ENCODE results near the gene VCAN. TPM values are rescaled to one million over a fixed set of nuclear protein-coding genes. Genes with fewer than 3 reads are reported as not detected.

VCAN gene
- total and polyA plus RNA-seq, 4 donors, result 0.97 to 15.6 (median 4.8) TPM

DNA sequence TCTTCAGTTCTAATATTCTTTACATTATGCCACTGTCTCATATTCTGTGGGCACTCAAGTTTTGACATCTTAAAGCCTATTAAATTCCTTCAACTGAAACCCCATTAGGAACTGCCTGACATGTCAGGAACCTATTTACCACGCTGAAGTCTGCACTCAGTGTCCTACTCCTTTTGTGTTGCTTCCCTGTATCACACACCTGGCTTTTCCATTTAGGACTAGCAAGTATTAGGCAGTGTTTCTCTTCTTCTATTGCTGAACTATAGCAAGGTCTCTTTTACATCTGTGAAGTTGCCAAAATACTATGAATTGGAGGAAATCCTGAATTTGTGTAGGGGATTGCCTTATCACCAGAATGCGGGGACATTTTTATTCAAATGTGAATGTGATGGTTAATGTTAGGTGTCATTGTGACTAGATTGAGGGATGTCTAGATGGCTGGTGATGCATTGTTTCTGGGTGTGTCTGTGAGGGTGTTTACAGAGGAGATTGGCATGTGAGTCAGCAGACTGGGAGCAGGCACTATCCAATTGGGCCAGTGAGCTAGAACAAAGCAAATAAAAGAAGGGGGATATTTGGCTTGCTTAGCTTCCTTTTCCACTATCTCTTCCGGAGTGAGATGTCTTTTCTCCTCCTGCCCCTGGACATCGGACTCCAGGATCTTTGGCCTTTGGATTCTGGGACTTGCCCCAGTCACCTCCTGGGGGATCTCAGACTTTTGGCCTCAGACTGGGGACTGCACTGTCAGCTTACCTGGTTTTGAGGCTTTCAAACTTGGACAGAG lies 21.2 kb upstream of the VCAN start:
- Histone ChIP-seq H3K9ac (ENCODE audit: low read depth in 1 of 2, low read length in 2 of 2) (no peak overlapping the region), H3K27me3 (ENCODE audit: control insufficient read depth in 4 of 4, insufficient read depth in 4 of 4, low read length in 3 of 4) (peaks cover 0 to 2% (median 0%) of the 10 kb centered on the region in 4 donors), H3K36me3 (ENCODE audit: control insufficient read depth in 4 of 4, insufficient read depth in 3 of 4, low read depth in 1 of 4, low read length in 3 of 4) (no peaks in the 10 kb centered on the region), H3K4me1 (ENCODE audit: control insufficient read depth in 4 of 4, insufficient read depth in 4 of 4, low read length in 3 of 4) (no peaks in the 10 kb centered on the region), H3K9me3 (ENCODE audit: control insufficient read depth in 4 of 4, low read length in 3 of 4) (no peaks in the 10 kb centered on the region), H3K27ac (ENCODE audit: low read depth in 1 of 2, low read length in 2 of 2) (no peak overlapping the region), H3K4me3 (ENCODE audit: low read depth in 1 of 3, low read length in 3 of 3) (no peak overlapping the region)
- 56% methylated on average over 4 of the region's 4 CpGs for WGBS
- TF ChIP-seq, protein P1, sequence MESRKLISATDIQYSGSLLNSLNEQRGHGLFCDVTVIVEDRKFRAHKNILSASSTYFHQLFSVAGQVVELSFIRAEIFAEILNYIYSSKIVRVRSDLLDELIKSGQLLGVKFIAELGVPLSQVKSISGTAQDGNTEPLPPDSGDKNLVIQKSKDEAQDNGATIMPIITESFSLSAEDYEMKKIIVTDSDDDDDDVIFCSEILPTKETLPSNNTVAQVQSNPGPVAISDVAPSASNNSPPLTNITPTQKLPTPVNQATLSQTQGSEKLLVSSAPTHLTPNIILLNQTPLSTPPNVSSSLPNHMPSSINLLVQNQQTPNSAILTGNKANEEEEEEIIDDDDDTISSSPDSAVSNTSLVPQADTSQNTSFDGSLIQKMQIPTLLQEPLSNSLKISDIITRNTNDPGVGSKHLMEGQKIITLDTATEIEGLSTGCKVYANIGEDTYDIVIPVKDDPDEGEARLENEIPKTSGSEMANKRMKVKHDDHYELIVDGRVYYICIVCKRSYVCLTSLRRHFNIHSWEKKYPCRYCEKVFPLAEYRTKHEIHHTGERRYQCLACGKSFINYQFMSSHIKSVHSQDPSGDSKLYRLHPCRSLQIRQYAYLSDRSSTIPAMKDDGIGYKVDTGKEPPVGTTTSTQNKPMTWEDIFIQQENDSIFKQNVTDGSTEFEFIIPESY (IDR thresholded peaks at IDR 0.05), result no peak
- TF ChIP-seq JUND (IDR thresholded peaks at IDR 0.05) (no peak), SP1 (IDR thresholded peaks at IDR 0.05) (no peak), FOXA2 (IDR thresholded peaks at IDR 0.05) (no peak), YY1 (IDR thresholded peaks at IDR 0.05) (no peak), HNF4G (IDR thresholded peaks at IDR 0.05) (no peak), HNF4A (conservative IDR thresholded peaks at IDR 0.05) (no peak), FOXA1 (IDR thresholded peaks at IDR 0.05) (no peak), GABPA (IDR thresholded peaks at IDR 0.05 in 1 of 2, conservative IDR thresholded peaks at IDR 0.05 in 1 of 2) (no peak)
- TF ChIP-seq, protein P2, sequence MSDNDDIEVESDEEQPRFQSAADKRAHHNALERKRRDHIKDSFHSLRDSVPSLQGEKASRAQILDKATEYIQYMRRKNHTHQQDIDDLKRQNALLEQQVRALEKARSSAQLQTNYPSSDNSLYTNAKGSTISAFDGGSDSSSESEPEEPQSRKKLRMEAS (IDR thresholded peaks at IDR 0.05), result no peak
- TF ChIP-seq, protein P3, sequence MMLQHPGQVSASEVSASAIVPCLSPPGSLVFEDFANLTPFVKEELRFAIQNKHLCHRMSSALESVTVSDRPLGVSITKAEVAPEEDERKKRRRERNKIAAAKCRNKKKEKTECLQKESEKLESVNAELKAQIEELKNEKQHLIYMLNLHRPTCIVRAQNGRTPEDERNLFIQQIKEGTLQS (IDR thresholded peaks at IDR 0.05), result no peak
- no peak for DNase-seq (ENCODE audit: low spot score)

DNA sequence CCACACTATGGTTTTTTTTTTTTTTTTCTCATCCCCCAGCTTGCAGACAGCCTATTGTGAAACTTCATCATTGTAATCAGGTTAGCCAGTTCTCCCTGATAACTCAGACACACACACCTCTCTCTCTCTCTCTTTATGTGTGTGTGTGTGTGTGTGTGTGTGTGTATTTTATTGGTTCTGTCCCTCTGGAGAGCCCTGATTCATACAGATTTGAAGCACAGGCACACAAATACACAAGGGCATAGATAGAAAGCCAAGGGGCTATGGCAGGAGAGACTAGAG lies 20.6 kb upstream of the VCAN start:
- Histone ChIP-seq H3K9ac (ENCODE audit: low read depth in 1 of 2, low read length in 2 of 2) (no peak overlapping the region), H3K9me3 (ENCODE audit: control insufficient read depth in 4 of 4, low read length in 3 of 4) (no peaks in the 10 kb centered on the region), H3K27me3 (ENCODE audit: control insufficient read depth in 4 of 4, insufficient read depth in 4 of 4, low read length in 3 of 4) (peaks cover 0 to 2% (median 0%) of the 10 kb centered on the region in 4 donors), H3K27ac (ENCODE audit: low read depth in 1 of 2, low read length in 2 of 2) (no peak overlapping the region), H3K4me1 (ENCODE audit: control insufficient read depth in 4 of 4, insufficient read depth in 4 of 4, low read length in 3 of 4) (no peaks in the 10 kb centered on the region), H3K4me3 (ENCODE audit: low read depth in 1 of 3, low read length in 3 of 3) (no peak overlapping the region), H3K36me3 (ENCODE audit: control insufficient read depth in 4 of 4, insufficient read depth in 3 of 4, low read depth in 1 of 4, low read length in 3 of 4) (no peaks in the 10 kb centered on the region)
- DNase-seq (ENCODE audit: low spot score), result no peak
- TF ChIP-seq HNF4A (conservative IDR thresholded peaks at IDR 0.05), result no peak
- no peak for TF ChIP-seq NR2F2 (IDR thresholded peaks at IDR 0.05)
- no peak for TF ChIP-seq HNF4G (IDR thresholded peaks at IDR 0.05)
- TF ChIP-seq FOXA2 (IDR thresholded peaks at IDR 0.05), result no peak
- TF ChIP-seq, protein P3 (IDR thresholded peaks at IDR 0.05), result no peak
- TF ChIP-seq TAF1 (conservative IDR thresholded peaks at IDR 0.05), result no peak
- TF ChIP-seq SP1 (IDR thresholded peaks at IDR 0.05), result no peak
- TF ChIP-seq JUND (IDR thresholded peaks at IDR 0.05), result no peak
- TF ChIP-seq GABPA (IDR thresholded peaks at IDR 0.05 in 1 of 2, conservative IDR thresholded peaks at IDR 0.05 in 1 of 2), result no peak
- TF ChIP-seq, protein P4, sequence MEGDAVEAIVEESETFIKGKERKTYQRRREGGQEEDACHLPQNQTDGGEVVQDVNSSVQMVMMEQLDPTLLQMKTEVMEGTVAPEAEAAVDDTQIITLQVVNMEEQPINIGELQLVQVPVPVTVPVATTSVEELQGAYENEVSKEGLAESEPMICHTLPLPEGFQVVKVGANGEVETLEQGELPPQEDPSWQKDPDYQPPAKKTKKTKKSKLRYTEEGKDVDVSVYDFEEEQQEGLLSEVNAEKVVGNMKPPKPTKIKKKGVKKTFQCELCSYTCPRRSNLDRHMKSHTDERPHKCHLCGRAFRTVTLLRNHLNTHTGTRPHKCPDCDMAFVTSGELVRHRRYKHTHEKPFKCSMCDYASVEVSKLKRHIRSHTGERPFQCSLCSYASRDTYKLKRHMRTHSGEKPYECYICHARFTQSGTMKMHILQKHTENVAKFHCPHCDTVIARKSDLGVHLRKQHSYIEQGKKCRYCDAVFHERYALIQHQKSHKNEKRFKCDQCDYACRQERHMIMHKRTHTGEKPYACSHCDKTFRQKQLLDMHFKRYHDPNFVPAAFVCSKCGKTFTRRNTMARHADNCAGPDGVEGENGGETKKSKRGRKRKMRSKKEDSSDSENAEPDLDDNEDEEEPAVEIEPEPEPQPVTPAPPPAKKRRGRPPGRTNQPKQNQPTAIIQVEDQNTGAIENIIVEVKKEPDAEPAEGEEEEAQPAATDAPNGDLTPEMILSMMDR (IDR thresholded peaks at IDR 0.05; ENCODE audit: low read depth, low read length, missing input control), result no peak
- TF ChIP-seq, protein P2 (IDR thresholded peaks at IDR 0.05), result no peak
- no peak for TF ChIP-seq FOXA1 (IDR thresholded peaks at IDR 0.05)
- no peak for TF ChIP-seq RXRA (IDR thresholded peaks at IDR 0.05)
- TF ChIP-seq, protein P5, sequence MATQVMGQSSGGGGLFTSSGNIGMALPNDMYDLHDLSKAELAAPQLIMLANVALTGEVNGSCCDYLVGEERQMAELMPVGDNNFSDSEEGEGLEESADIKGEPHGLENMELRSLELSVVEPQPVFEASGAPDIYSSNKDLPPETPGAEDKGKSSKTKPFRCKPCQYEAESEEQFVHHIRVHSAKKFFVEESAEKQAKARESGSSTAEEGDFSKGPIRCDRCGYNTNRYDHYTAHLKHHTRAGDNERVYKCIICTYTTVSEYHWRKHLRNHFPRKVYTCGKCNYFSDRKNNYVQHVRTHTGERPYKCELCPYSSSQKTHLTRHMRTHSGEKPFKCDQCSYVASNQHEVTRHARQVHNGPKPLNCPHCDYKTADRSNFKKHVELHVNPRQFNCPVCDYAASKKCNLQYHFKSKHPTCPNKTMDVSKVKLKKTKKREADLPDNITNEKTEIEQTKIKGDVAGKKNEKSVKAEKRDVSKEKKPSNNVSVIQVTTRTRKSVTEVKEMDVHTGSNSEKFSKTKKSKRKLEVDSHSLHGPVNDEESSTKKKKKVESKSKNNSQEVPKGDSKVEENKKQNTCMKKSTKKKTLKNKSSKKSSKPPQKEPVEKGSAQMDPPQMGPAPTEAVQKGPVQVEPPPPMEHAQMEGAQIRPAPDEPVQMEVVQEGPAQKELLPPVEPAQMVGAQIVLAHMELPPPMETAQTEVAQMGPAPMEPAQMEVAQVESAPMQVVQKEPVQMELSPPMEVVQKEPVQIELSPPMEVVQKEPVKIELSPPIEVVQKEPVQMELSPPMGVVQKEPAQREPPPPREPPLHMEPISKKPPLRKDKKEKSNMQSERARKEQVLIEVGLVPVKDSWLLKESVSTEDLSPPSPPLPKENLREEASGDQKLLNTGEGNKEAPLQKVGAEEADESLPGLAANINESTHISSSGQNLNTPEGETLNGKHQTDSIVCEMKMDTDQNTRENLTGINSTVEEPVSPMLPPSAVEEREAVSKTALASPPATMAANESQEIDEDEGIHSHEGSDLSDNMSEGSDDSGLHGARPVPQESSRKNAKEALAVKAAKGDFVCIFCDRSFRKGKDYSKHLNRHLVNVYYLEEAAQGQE (IDR thresholded peaks at IDR 0.05), result no peak
- no peak for TF ChIP-seq EGR1 (IDR thresholded peaks at IDR 0.05; ENCODE audit: low read depth in 2 of 2)
- TF ChIP-seq, protein P1 (IDR thresholded peaks at IDR 0.05), result no peak
- TF ChIP-seq YY1 (IDR thresholded peaks at IDR 0.05), result no peak
- TF ChIP-seq RAD21 (IDR thresholded peaks at IDR 0.05), result no peak

Measured in liver (tissue), 9 donors.